ENCODE data around the gene LPCAT1.
"Not testable (repeated sequence)": the region's sequence is repeated elsewhere in the genome, so short reads cannot be mapped to it uniquely, and the experiment has no call there.

DNA sequence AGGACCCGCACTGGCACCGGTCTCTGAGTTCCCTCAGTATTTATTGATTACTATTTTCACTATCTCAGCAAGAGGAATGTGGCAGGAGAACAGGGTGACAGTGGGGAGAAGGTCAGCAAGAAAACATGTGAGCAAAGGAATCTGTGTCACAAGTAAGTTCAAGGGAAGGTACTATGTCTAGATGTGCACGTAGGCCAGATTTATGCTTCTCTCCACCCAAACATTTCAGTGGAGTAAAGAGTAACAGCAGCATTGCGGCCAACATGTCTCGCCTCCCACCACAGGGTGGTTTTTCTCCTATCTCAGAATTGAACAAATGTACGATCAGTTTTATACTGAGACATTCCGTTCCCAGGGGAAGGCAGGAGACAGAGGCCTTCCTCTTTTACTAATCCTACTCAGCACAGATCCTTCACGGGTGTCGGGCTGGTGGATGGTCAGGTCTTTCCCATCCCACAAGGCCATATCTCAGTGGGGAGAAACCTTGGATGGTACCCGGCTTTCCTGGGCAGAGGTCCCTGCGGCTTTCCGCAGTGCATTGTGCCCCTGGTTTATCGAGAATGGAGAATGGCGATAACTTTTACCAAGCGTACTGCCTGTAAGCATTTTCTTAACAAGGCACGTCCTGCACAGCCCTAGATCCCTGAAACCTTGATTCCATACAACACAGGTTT is 43.9 kb upstream of the LPCAT1 start:
- TF ChIP-seq, protein P1, sequence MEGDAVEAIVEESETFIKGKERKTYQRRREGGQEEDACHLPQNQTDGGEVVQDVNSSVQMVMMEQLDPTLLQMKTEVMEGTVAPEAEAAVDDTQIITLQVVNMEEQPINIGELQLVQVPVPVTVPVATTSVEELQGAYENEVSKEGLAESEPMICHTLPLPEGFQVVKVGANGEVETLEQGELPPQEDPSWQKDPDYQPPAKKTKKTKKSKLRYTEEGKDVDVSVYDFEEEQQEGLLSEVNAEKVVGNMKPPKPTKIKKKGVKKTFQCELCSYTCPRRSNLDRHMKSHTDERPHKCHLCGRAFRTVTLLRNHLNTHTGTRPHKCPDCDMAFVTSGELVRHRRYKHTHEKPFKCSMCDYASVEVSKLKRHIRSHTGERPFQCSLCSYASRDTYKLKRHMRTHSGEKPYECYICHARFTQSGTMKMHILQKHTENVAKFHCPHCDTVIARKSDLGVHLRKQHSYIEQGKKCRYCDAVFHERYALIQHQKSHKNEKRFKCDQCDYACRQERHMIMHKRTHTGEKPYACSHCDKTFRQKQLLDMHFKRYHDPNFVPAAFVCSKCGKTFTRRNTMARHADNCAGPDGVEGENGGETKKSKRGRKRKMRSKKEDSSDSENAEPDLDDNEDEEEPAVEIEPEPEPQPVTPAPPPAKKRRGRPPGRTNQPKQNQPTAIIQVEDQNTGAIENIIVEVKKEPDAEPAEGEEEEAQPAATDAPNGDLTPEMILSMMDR (IDR thresholded peaks at IDR 0.05), result not testable (repeated sequence)
- not testable (repeated sequence) for TF ChIP-seq POLR2A (IDR thresholded peaks at IDR 0.05)

Data from breast epithelium (tissue), 3 donors.